ENCODE results near the gene LIMS2.

LIMS2 gene

GRCh38 chr2:127675331-127676261 is at the start of gene LIMS2:
Gene LIMS2, minus strand, starts transcription at chr2:127675530. Its CDS starts 506 bp downstream, at chr2:127675024.
- DNase-seq, result no peak

- DNase-seq, result no peak
Observed at GRCh38 chr2:127722807-127723206, 47.5 kb upstream of the LIMS2 start.

- DNase-seq, result no peak
Observed at GRCh38 chr2:127721978-127722355, 46.6 kb upstream of the LIMS2 start.

- DNase-seq, result no peak
Observed at GRCh38 chr2:127721311-127721977, 46.1 kb upstream of the LIMS2 start.

GRCh38 chr2:127719301-127720218 is 44.2 kb upstream of the LIMS2 start:
- DNase-seq, result no peak

- DNase-seq, result no peak
Observed at GRCh38 chr2:127718271-127718670, 42.9 kb upstream of the LIMS2 start.

- no peak for DNase-seq
Observed at GRCh38 chr2:127715778-127716449, 40.6 kb upstream of the LIMS2 start.

- no peak for DNase-seq
Observed at GRCh38 chr2:127713562-127713961, 38.2 kb upstream of the LIMS2 start.

- no peak for DNase-seq
Observed at GRCh38 chr2:127712999-127713398, 37.7 kb upstream of the LIMS2 start.

- no peak for DNase-seq
Observed at GRCh38 chr2:127709336-127709735, 34.0 kb upstream of the LIMS2 start.

- no peak for DNase-seq
Observed at GRCh38 chr2:127707890-127708648, 32.7 kb upstream of the LIMS2 start.

GRCh38 chr2:127706215-127706990 is 31.1 kb upstream of the LIMS2 start:
- DNase-seq, result no peak

GRCh38 chr2:127705391-127706065 is 30.2 kb upstream of the LIMS2 start:
- DNase-seq, result no peak

- DNase-seq, result no peak
Observed at GRCh38 chr2:127704641-127705390, 29.5 kb upstream of the LIMS2 start.

GRCh38 chr2:127703282-127703681 is 28.0 kb upstream of the LIMS2 start:
- no peak for DNase-seq

GRCh38 chr2:127702395-127703009 is 27.2 kb upstream of the LIMS2 start:
- no peak for DNase-seq

GRCh38 chr2:127701651-127702394 is 26.5 kb upstream of the LIMS2 start:
- DNase-seq, result peak; percentile 48

GRCh38 chr2:127701193-127701650 is 25.9 kb upstream of the LIMS2 start, which contains the start of gene SFT2D3:
Gene SFT2D3, plus strand, starts transcription at chr2:127701497. Its CDS starts 32 bp downstream, at chr2:127701529.
- peak; percentile 83 for DNase-seq
